ENCODE results near the gene LGMN.

The LGMN gene

DNA sequence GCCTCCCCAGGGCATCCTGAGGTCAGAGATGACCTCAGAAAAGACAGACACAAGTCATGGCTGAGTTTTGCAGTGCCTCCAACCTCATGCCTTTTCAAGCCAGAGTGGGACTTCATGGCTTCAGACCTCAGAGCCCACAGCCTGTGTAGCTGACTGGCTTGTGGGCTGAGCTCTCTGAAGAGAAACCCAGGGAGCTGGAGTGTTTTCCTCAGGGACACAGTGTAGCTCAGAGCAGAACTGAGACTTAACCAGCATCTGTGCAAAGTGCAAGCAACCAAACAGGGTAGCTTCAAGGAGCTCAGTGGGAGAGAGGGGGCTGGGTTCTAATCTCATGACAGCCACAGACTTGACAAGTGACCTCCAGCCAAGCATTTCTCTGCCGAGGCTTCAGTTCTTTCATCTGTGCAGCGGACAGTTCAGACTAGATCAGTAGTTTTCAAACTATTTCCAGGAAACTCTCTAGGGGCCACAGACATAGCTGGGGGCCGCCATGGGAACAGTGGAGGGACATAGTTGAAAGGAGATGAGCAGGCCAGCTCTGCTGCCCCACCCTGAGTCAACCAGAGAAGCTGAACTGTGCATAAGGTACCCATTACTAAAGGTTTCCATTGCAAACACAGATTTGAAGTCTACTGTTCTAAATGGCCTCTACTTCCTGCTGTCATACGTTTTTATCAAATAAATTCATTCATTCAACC, 80.0 kb downstream of the LGMN start:
- Histone ChIP-seq H3K9me3 (ENCODE audit: low read length) (no peaks in the 10 kb centered on the region), H3K4me3 (ENCODE audit: low read length) (no peak overlapping the region), H3K27me3 (ENCODE audit: insufficient read depth, low read length) (no peaks in the 10 kb centered on the region), H3K36me3 (ENCODE audit: insufficient read depth, low read length) (no peaks in the 10 kb centered on the region), H2AFZ (ENCODE audit: low read depth, low read length) (no peak overlapping the region), H3K4me1 (ENCODE audit: insufficient read depth, low read length) (no peaks in the 10 kb centered on the region)

DNA sequence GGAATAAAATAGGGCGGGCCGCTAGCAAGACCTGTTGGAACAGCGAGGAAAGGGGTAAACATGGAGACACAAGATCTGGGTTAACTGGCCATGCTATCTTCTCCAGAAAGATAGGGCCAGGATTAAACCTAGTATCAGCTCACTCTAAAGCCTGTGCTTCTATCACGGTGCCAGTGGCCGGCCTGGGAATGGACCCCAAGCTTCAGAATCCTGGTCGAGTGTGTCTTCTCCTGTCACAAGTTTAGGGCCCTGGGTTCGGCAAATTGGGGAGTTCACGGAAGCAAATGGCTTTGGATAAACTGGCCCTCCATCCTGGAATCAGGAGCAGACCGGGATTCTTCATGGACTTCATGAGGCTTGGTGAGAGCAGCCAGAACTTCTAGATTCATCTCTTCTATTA, 82.2 kb downstream of the LGMN start:
- Histone ChIP-seq H3K4me1 (ENCODE audit: insufficient read depth, low read length) (no peaks in the 10 kb centered on the region), H3K9me3 (ENCODE audit: low read length) (no peaks in the 10 kb centered on the region), H3K36me3 (ENCODE audit: insufficient read depth, low read length) (no peaks in the 10 kb centered on the region), H3K27me3 (ENCODE audit: insufficient read depth, low read length) (no peaks in the 10 kb centered on the region), H2AFZ (ENCODE audit: low read depth, low read length) (no peak overlapping the region), H3K4me3 (ENCODE audit: low read length) (no peak overlapping the region)

DNA sequence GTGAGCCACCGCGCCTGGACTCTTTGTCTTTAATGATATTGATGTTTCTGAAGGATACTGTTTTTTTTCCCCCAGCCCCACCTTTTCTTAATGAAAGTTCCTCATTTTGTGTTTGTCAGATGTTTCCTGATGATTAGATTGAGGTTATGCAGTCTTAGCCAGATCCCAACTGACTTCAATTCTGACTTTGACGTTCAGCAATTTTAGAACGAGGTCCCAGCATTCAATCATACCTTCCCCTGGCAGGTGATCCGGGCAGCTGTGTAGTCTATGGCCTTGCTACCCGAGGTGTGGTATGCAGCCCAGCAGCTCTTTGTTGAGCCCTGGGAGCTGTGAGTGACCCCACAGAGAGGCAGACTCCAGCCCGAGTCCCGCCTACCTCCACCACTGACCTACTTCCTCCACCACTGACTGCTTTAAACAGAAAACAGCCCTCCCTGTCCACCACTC, 82.7 kb downstream of the LGMN start:
- H3K4me1 ChIP-seq (ENCODE audit: insufficient read depth, low read length), result no peaks in the 10 kb centered on the region
- H3K27me3 ChIP-seq (ENCODE audit: insufficient read depth, low read length), result no peaks in the 10 kb centered on the region
- no peak overlapping the region for H3K4me3 ChIP-seq (ENCODE audit: low read length)
- no peaks in the 10 kb centered on the region for H3K36me3 ChIP-seq (ENCODE audit: insufficient read depth, low read length)
- no peak overlapping the region for H2AFZ ChIP-seq (ENCODE audit: low read depth, low read length)
- no peaks in the 10 kb centered on the region for H3K9me3 ChIP-seq (ENCODE audit: low read length)

DNA sequence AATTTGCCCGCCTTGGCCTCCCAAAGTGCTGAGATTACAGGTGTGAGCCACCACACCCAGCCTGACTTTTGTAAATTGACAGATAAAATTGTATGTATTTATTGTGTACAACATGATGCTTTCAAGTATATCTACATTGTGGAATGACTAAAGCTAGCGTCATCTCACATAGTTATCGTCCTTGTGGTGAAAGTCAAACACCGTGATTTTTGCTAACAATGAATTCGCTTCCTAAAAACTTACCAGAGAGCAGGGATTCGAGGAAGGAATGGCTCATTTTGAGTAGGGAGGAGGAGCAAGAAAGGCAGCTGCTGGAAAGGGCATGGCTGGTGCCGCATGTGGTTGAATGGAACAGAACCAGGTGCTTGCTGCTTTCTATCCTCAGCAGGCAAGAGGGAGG, 85.4 kb downstream of the LGMN start:
- H3K36me3 ChIP-seq (ENCODE audit: insufficient read depth, low read length), result no peaks in the 10 kb centered on the region
- no peak overlapping the region for H3K4me3 ChIP-seq (ENCODE audit: low read length)
- H2AFZ ChIP-seq (ENCODE audit: low read depth, low read length), result no peak overlapping the region
- H3K9me3 ChIP-seq (ENCODE audit: low read length), result no peaks in the 10 kb centered on the region
- H3K27me3 ChIP-seq (ENCODE audit: insufficient read depth, low read length), result no peaks in the 10 kb centered on the region
- H3K4me1 ChIP-seq (ENCODE audit: insufficient read depth, low read length), result no peaks in the 10 kb centered on the region

DNA sequence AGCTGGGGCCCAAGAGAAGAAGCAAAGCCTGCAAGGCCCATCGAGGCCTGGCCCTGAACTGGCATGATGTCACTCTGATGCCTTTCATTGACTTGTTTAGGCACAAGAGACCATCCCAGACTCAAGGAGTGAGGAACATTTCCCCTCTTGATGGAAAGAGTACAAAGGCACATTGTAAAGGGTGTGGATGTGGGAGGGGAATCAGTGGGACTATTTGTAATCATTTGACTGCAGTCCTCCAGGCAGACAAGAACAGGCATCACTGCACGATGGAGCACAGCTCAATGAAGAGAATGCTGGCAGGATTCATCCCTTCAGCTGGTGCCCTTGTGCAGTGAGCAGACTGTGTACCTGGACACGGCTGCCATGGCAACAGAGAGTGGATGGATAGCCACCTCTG, 87.9 kb downstream of the LGMN start:
- no peaks in the 10 kb centered on the region for H3K27me3 ChIP-seq (ENCODE audit: insufficient read depth, low read length)
- no peak overlapping the region for H2AFZ ChIP-seq (ENCODE audit: low read depth, low read length)
- H3K4me1 ChIP-seq (ENCODE audit: insufficient read depth, low read length), result no peaks in the 10 kb centered on the region
- no peaks in the 10 kb centered on the region for H3K9me3 ChIP-seq (ENCODE audit: low read length)
- H3K36me3 ChIP-seq (ENCODE audit: insufficient read depth, low read length), result no peaks in the 10 kb centered on the region
- H3K4me3 ChIP-seq (ENCODE audit: low read length), result no peak overlapping the region

DNA sequence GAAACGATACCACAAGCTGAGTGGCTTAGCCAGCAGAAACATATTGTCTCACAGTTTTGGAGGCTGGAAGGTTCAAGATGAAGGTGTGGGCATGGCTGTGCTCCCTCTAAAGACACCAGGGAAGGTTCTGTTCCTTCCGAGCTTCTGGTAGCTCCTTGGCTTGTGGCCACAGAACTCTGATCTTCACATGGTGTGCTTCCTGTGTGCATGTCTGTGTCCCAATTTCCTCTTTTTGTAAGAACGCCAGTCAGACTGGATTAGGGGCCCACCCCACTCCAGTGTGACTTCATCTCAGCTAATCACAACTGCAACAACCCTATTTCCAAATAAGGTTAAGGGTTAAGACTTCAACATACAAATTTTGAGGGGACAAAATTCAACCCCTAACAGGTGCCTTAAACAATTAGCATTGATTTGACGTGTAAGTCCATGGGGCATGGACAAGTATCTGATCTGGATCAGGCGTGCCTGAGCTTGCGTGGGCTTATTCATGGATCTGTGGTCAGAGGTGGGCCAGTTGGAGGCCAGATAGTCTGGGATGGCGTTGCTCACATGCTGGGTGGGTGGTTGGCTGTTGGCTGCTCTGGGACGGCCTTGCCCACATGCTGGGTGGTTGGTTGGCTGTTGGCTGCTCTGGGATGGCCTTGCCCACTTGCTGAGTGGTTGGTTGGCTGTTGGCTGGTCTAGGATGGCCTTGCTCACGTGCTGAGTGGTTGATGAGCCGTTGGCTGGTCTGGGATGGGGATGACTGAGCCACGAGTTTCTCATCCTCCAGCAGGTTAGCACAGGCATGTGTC, 88.5 kb downstream of the LGMN start:
- Histone ChIP-seq H3K4me3 (ENCODE audit: low read length) (no peak overlapping the region), H3K27me3 (ENCODE audit: insufficient read depth, low read length) (no peaks in the 10 kb centered on the region), H3K4me1 (ENCODE audit: insufficient read depth, low read length) (no peaks in the 10 kb centered on the region), H3K36me3 (ENCODE audit: insufficient read depth, low read length) (no peaks in the 10 kb centered on the region), H3K9me3 (ENCODE audit: low read length) (no peaks in the 10 kb centered on the region), H2AFZ (ENCODE audit: low read depth, low read length) (no peak overlapping the region)

DNA sequence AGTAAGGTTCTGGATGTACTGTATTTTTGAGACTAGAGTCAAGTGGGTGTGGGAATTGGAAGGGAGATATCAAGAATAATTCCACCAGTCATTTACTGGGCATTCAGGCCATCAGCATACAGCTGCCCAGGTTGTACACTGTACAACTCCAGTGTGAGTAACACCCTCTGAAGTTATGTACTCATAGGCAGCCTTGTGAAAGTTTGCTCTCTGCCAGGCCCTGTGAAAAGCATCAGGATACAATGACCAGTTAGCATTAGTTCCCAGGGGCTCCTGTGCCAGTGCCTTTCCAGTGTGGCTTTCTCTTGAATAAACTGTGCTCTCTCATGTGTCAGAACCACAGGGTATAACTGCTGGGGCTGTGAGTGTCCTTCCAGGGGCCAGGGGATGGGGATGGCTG, 89.7 kb downstream of the LGMN start:
- no peak overlapping the region for H2AFZ ChIP-seq (ENCODE audit: low read depth, low read length)
- no peaks in the 10 kb centered on the region for H3K36me3 ChIP-seq (ENCODE audit: insufficient read depth, low read length)
- no peak overlapping the region for H3K4me3 ChIP-seq (ENCODE audit: low read length)
- H3K9me3 ChIP-seq (ENCODE audit: low read length), result no peaks in the 10 kb centered on the region
- H3K4me1 ChIP-seq (ENCODE audit: insufficient read depth, low read length), result no peaks in the 10 kb centered on the region
- no peaks in the 10 kb centered on the region for H3K27me3 ChIP-seq (ENCODE audit: insufficient read depth, low read length)

DNA sequence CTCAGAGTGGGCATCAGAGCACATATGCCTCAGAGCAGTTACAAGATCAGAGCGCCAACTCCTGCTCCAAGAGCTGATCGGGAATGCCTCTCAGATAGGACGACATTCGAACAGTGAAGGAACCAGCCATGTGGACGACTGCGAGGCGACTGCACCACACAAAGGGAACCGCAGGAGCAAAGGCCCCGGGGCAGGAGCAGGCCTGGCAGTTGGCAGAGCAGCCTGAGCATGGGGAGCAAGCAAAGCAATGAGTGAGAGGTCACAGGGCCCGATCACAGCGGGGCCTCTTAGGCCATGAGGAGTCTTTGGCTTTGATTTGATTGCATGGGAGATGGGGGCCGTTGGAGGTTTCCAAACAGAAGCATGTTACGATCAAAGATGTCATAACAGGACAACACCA, 90.3 kb downstream of the LGMN start:
- Histone ChIP-seq H3K27me3 (ENCODE audit: insufficient read depth, low read length) (no peaks in the 10 kb centered on the region), H3K36me3 (ENCODE audit: insufficient read depth, low read length) (no peaks in the 10 kb centered on the region), H3K9me3 (ENCODE audit: low read length) (no peaks in the 10 kb centered on the region), H3K4me1 (ENCODE audit: insufficient read depth, low read length) (no peaks in the 10 kb centered on the region), H2AFZ (ENCODE audit: low read depth, low read length) (no peak overlapping the region), H3K4me3 (ENCODE audit: low read length) (no peak overlapping the region)

DNA sequence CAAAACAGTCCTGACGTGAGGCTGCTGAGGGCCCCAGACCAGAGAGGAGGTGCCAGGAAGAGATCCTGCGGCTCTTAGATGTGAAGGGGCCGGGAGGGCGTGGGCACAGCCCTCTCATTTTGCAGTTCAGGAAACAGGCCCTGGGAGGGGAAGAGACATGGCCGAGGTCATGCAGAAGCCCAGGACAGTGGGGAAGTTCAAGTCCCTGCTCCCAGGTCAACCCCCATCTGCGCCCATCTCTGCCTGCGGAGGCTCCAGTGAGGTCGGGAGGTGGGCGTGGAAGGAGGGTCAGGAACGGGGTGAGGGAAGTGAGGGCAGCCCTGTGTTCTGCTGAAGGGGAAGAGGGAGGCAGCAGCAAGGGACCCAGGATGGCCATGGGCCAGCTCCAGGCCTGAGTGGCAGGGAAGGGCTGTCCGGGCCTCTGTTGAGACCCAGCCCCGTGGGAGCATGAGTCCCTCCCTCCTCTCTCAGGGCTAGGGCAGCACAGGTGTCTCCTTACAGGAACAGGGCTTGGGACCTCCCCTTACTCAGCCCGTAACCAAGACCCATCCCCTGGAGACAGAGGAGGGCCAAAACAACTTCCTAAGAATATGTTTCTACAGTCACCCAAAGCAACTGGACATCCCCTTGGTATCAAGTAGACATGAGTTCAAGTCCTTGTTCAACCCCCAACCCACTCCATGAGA, 90.8 kb downstream of the LGMN start:
- Histone ChIP-seq H3K4me3 (ENCODE audit: low read length) (no peak overlapping the region), H3K4me1 (ENCODE audit: insufficient read depth, low read length) (no peaks in the 10 kb centered on the region), H3K36me3 (ENCODE audit: insufficient read depth, low read length) (peaks cover 3% of the 10 kb centered on the region), H3K9me3 (ENCODE audit: low read length) (no peaks in the 10 kb centered on the region), H2AFZ (ENCODE audit: low read depth, low read length) (no peak overlapping the region), H3K27me3 (ENCODE audit: insufficient read depth, low read length) (no peaks in the 10 kb centered on the region)

DNA sequence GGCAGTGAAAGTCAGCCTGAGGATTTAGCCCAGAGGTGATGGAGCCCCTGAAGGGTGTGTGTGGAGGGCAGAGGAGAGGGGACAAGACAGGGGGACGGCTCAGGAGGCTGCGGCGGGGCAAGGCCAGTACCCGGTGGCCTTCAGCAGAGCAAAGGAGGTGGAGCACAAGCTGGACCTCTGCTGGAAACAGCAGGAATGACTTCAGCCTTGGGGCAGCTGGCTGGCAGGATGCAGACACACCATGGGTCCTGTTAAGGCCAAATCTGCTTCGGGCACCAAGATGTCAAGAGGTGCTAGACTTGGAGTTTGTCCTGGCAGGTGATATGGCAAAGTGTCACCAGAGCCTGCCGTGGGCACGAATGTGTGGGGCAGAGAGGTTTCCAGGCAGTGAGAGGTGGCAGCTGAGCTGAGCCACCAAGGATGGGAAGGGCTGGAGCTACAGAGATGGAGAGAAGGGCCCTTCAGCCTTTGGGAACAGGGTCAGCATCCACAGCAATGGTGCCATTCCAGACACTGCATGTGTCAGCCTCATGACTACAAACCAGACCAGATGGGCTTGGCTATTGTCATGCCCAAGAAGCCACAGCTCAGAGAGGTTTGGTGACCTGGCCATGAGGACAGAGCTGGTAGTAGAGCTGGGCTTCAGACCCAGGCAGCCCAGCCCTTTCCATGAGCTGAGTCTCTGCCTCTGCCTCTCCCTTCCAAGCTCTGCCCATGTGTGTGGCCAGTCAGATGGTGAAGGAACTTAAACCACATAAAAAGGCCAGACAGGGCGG, 91.9 kb downstream of the LGMN start:
- peaks cover 3% of the 10 kb centered on the region for H3K36me3 ChIP-seq (ENCODE audit: insufficient read depth, low read length)
- no peaks in the 10 kb centered on the region for H3K9me3 ChIP-seq (ENCODE audit: low read length)
- no peaks in the 10 kb centered on the region for H3K27me3 ChIP-seq (ENCODE audit: insufficient read depth, low read length)
- H2AFZ ChIP-seq (ENCODE audit: low read depth, low read length), result no peak overlapping the region
- H3K4me3 ChIP-seq (ENCODE audit: low read length), result no peak overlapping the region
- no peaks in the 10 kb centered on the region for H3K4me1 ChIP-seq (ENCODE audit: insufficient read depth, low read length)

DNA sequence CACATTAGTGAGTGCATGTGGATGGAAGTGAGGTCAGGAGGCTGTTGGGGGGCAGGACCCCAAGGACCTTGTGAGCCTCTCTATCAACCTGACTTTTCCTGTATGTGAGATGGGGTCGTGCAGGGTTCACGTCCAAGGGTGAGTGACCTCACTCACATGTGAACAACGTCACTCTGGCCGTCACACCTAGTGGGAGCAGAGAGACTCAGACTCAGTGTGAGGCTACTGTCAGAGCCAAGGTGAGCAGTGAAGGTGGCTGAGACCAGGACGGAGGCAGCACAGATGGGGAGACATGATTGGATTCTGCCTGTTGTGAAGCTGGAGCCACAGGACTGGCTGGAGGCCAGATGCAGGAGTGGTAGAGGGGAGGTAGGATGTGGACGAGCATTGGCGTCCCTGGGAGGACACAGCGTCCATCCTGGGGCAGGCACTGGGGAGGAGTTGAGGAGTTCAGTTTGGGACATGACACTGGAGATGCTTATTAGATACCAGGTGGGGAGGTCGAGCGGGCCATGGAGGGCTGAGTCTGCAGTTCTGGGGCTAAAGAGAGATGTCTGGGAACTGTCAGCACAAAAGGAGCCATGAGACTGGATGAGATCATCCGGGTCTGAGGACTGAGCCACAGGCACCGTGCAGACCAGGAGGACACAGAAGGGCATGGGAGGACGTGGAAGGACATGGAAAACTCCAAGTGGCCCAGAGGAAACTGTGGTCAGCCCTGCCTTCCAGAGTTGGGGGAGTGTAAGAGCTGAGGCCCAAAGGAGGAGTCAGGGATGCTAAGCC, 92.8 kb downstream of the LGMN start:
- Histone ChIP-seq H3K36me3 (ENCODE audit: insufficient read depth, low read length) (peaks cover 3% of the 10 kb centered on the region), H2AFZ (ENCODE audit: low read depth, low read length) (no peak overlapping the region), H3K27me3 (ENCODE audit: insufficient read depth, low read length) (no peaks in the 10 kb centered on the region), H3K4me1 (ENCODE audit: insufficient read depth, low read length) (no peaks in the 10 kb centered on the region), H3K9me3 (ENCODE audit: low read length) (no peaks in the 10 kb centered on the region), H3K4me3 (ENCODE audit: low read length) (no peak overlapping the region)

DNA sequence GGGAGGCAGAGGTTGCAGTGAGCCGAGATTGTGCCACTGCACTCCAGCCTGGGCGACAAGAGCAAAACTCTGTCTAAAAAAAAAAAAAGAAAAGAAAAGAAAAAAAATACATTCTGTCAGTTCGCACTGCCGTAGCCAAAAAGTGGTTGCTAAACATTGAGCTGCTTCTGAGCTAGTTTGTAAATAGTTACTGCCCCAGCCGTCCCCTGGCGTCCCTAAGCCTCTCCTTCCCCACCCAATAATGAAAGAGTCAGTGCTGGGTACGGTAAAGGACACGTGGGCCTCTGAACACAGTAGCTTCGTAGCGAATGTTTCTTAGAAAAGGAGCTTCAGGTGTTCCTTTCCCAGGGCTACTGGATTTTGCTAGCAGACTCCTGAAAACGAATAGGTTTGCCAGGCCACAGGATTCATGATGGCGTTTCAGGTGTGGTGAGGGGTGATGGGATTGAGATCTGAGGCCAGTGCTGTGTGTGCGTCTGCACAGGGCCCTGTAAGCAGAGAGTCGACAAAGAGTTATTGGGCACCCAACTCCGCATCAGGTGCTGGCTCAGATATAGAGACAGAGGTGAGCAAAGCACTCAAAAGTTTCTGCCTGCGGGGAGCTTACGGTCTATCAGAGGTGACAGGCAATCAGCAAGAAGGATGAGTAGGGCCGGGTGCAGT, 94.1 kb downstream of the LGMN start:
- H3K4me3 ChIP-seq (ENCODE audit: low read length), result no peak overlapping the region
- H3K4me1 ChIP-seq (ENCODE audit: insufficient read depth, low read length), result no peaks in the 10 kb centered on the region
- H3K36me3 ChIP-seq (ENCODE audit: insufficient read depth, low read length), result peaks cover 3% of the 10 kb centered on the region
- H3K27me3 ChIP-seq (ENCODE audit: insufficient read depth, low read length), result no peaks in the 10 kb centered on the region
- H3K9me3 ChIP-seq (ENCODE audit: low read length), result no peaks in the 10 kb centered on the region
- no peak overlapping the region for H2AFZ ChIP-seq (ENCODE audit: low read depth, low read length)

Measured in neuron (in vitro differentiated cells).